C4-2B (cell line): ENCODE measurements around the gene CDH23.

Source experiments
- ZFX ChIP-seq: fragments of 450-650 bp; IDR thresholded peaks from 2 replicates; pipeline ENCODE4 v1.6.1; 2017
- TF ChIP-seq, protein P1 (sequence below): fragments of 450-650 bp; conservative IDR thresholded peaks from 2 replicates; pipeline ENCODE4 v1.5.1; 2017; ENCODE audit warnings: mild to moderate bottlenecking

DNA sequence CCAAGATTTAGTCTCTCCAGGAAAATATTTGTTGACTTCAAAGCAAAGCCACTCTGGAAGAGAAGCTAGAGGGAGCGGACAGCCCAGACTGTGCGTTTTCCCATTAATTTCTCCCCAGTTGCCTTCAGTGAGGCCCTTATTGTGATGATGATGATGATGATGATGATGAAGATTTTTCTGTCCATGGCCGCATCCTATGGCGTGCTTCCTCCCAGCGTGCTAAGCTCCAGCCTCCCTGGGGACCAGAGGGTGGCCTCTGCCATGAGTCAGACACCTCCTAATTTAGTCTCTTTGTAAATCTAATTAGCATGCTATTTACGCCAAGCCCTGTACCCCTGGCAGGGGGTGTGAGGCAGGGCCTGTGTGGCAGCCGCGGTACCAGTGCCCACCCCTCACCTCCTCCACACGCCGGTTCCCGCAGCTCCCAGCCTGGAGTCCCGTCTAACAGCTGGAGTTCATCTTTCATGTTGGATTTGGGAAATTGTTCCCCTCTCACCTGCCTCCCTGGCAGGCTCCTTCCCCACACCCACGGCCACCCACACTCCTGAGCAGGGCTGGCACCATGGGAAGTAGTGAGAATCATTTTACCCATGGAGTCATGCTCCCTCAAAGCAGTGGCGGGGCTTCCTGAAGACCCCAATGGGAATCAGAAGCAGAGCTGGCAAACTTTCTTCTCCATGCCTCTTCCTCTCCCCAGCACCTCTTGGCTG lies 230.7 kb downstream of the CDH23 start:
- TF ChIP-seq, protein P1, sequence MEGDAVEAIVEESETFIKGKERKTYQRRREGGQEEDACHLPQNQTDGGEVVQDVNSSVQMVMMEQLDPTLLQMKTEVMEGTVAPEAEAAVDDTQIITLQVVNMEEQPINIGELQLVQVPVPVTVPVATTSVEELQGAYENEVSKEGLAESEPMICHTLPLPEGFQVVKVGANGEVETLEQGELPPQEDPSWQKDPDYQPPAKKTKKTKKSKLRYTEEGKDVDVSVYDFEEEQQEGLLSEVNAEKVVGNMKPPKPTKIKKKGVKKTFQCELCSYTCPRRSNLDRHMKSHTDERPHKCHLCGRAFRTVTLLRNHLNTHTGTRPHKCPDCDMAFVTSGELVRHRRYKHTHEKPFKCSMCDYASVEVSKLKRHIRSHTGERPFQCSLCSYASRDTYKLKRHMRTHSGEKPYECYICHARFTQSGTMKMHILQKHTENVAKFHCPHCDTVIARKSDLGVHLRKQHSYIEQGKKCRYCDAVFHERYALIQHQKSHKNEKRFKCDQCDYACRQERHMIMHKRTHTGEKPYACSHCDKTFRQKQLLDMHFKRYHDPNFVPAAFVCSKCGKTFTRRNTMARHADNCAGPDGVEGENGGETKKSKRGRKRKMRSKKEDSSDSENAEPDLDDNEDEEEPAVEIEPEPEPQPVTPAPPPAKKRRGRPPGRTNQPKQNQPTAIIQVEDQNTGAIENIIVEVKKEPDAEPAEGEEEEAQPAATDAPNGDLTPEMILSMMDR, result no peak
- no peak for TF ChIP-seq ZFX
